H9 (cell line): ENCODE results near the gene FBXL16. TPM values are rescaled to one million over a fixed set of nuclear protein-coding genes. Genes with fewer than 3 reads are reported as not detected.
A peak's percentile ranks its signal among the peaks of the same experiment; 100 is the strongest.

Source experiments
- DNase-seq: peaks from one replicate; pipeline ENCODE4 v3.0.0-alpha.2; 2017
- H2AFZ ChIP-seq: one replicate; pipeline ENCODE4 v1.6.1; 2013; ENCODE audit warnings: mild to moderate bottlenecking, low read length, control low read depth, moderate library complexity
- H2AK5ac ChIP-seq: 2 replicates; pipeline ENCODE4 v1.6.1; 2013; ENCODE audit warnings: low read length, control low read depth, mixed read lengths; ENCODE audit not compliant: insufficient read length
- H2BK120ac ChIP-seq: one replicate; pipeline ENCODE4 v1.6.1; 2013; ENCODE audit warnings: low read depth, mild to moderate bottlenecking, low read length, control low read depth, inconsistent platforms; ENCODE audit not compliant: poor library complexity, severe bottlenecking
- H2BK12ac ChIP-seq: 2 replicates; pipeline ENCODE4 v1.6.1; 2013; ENCODE audit warnings: low read length, control low read depth, mixed read lengths, low read depth; ENCODE audit not compliant: insufficient read length
- H2BK15ac ChIP-seq: 2 replicates; pipeline ENCODE4 v1.6.1; 2013; ENCODE audit warnings: low read depth, low read length, control low read depth
- H2BK20ac ChIP-seq: one replicate; pipeline ENCODE4 v1.6.1; 2013; ENCODE audit warnings: low read depth, mild to moderate bottlenecking, low read length, control low read depth, inconsistent platforms; ENCODE audit not compliant: poor library complexity, severe bottlenecking
- H2BK5ac ChIP-seq: 2 replicates; pipeline ENCODE4 v1.6.1; 2013; ENCODE audit warnings: low read length, control low read depth, mixed read lengths; ENCODE audit not compliant: insufficient read length
- H3K14ac ChIP-seq: 2 replicates; pipeline ENCODE4 v1.6.1; 2013; ENCODE audit warnings: low read length, control low read depth; ENCODE audit not compliant: insufficient read depth
- H3K18ac ChIP-seq: 2 replicates; pipeline ENCODE4 v1.6.1; 2013; ENCODE audit warnings: low read depth, mild to moderate bottlenecking, mixed read lengths, low read length, control low read depth; ENCODE audit not compliant: insufficient read length
- H3K23ac ChIP-seq: 2 replicates; pipeline ENCODE4 v1.6.1; 2013; ENCODE audit warnings: low read length, control low read depth, mixed read lengths, low read depth; ENCODE audit not compliant: insufficient read length
- H3K23me2 ChIP-seq: 2 replicates; pipeline ENCODE4 v1.6.1; 2013; ENCODE audit warnings: low read depth, mild to moderate bottlenecking, mixed read lengths, low read length, control low read depth; ENCODE audit not compliant: insufficient read length, poor library complexity, severe bottlenecking
- H3K27ac ChIP-seq: 2 replicates; pipeline ENCODE4 v1.5.1; 2013; ENCODE audit warnings: low read length, control low read depth, mixed read lengths, low read depth; ENCODE audit not compliant: insufficient read length
- H3K27me3 ChIP-seq: 2 replicates; pipeline ENCODE4 v1.6.1; 2013; ENCODE audit warnings: low read length, control low read depth, inconsistent platforms; ENCODE audit not compliant: insufficient read depth
- H3K4ac ChIP-seq: 2 replicates; pipeline ENCODE4 v1.6.1; 2013; ENCODE audit warnings: low read depth, mild to moderate bottlenecking, control low read depth, inconsistent platforms, low read length, moderate library complexity
- H3K4me1 ChIP-seq: 2 replicates; pipeline ENCODE4 v1.6.1; 2013; ENCODE audit warnings: low read length, control low read depth, inconsistent platforms; ENCODE audit not compliant: insufficient read depth
- H3K4me2 ChIP-seq: 2 replicates; pipeline ENCODE4 v1.6.1; 2013; ENCODE audit warnings: low read length, control low read depth, mixed read lengths; ENCODE audit not compliant: insufficient read length, insufficient read depth
- H3K56ac ChIP-seq: 2 replicates; pipeline ENCODE4 v1.6.1; 2013; ENCODE audit warnings: low read depth, mild to moderate bottlenecking, mixed read lengths, low read length, control low read depth; ENCODE audit not compliant: insufficient read length
- H3K79me1 ChIP-seq: 2 replicates; pipeline ENCODE4 v1.6.1; 2013; ENCODE audit warnings: low read depth, mild to moderate bottlenecking, moderate library complexity, low read length, control low read depth, inconsistent platforms; ENCODE audit not compliant: insufficient read depth, poor library complexity, severe bottlenecking
- H3K79me2 ChIP-seq: 2 replicates; pipeline ENCODE4 v1.6.1; 2013; ENCODE audit warnings: low read length, control low read depth, inconsistent platforms; ENCODE audit not compliant: insufficient read depth
- H3K9ac ChIP-seq: 2 replicates; pipeline ENCODE4 v1.6.1; 2013; ENCODE audit warnings: low read length, control low read depth, mixed read lengths; ENCODE audit not compliant: insufficient read length; ENCODE audit errors: extremely low read depth
- H3K9me3 ChIP-seq: one replicate; pipeline ENCODE4 v1.6.1; 2013; ENCODE audit warnings: low read depth, low read length, inconsistent platforms; ENCODE audit not compliant: control insufficient read depth
- H3T11ph ChIP-seq: one replicate; pipeline ENCODE4 v1.6.1; 2013; ENCODE audit warnings: mild to moderate bottlenecking, low read length, control low read depth, inconsistent platforms
- H4K20me1 ChIP-seq: one replicate; pipeline ENCODE4 v1.6.1; 2013; ENCODE audit not compliant: control insufficient read depth, insufficient read length, insufficient read depth
- H4K5ac ChIP-seq: 2 replicates; pipeline ENCODE4 v1.6.1; 2013; ENCODE audit warnings: low read depth, mild to moderate bottlenecking, mixed read lengths, low read length, control low read depth; ENCODE audit not compliant: insufficient read length
- H4K8ac ChIP-seq: replicated peaks from 2 replicates; pipeline ENCODE4 v1.6.1; 2013; ENCODE audit warnings: low read length, control low read depth, mixed read lengths, low read depth; ENCODE audit not compliant: insufficient read length
- H4K91ac ChIP-seq: 2 replicates; pipeline ENCODE4 v1.6.1; 2013; ENCODE audit warnings: low read depth, mild to moderate bottlenecking, moderate library complexity, mixed read lengths, low read length, control low read depth; ENCODE audit not compliant: insufficient read length
- H3K27ac Mint-ChIP-seq, 3 experiments: 2 replicates in 2 of 3; 3 replicates in 1 of 3; pipeline ENCODE4 v1.8.0; 2020 to 2021; ENCODE audit warnings: mixed read lengths in 3 of 3, mild to moderate bottlenecking in 1 of 3, moderate library complexity in 1 of 3
- H3K27me3 Mint-ChIP-seq: 2 replicates; pipeline ENCODE4 v1.8.0; 2021; ENCODE audit warnings: low read depth, mild to moderate bottlenecking, moderate library complexity, mixed read lengths
- H3K36me3 Mint-ChIP-seq, 3 experiments: 2 replicates in 2 of 3; 3 replicates in 1 of 3; pipeline ENCODE4 v1.8.0; 2020 to 2021; ENCODE audit warnings: low read depth in 3 of 3, mixed read lengths in 3 of 3; ENCODE audit not compliant: insufficient read depth in 1 of 3
- H3K4me1 Mint-ChIP-seq, 2 experiments: 2 replicates each; pipeline ENCODE4 v1.8.0; 2020; ENCODE audit warnings: mixed read lengths in 2 of 2
- H3K4me3 Mint-ChIP-seq, 2 experiments: 2 replicates in 1 of 2; 3 replicates in 1 of 2; pipeline ENCODE4 v1.8.0; 2020 to 2021; ENCODE audit warnings: mild to moderate bottlenecking in 2 of 2, mixed read lengths in 2 of 2, moderate library complexity in 1 of 2
- H3K9me3 Mint-ChIP-seq, 2 experiments: 2 replicates in 1 of 2; 3 replicates in 1 of 2; pipeline ENCODE4 v1.8.0; 2020; ENCODE audit warnings: mild to moderate bottlenecking in 2 of 2, mixed read lengths in 2 of 2, moderate library complexity in 1 of 2
- WGBS: extraction: QIAGEN DNeasy Blood & Tissue Kit; methylation state at CpG from one replicate; pipeline ENCODE4 v1.1.7; 2013; ENCODE audit warnings: missing lambda C conversion rate, low lambda C conversion rate, mixed read lengths; ENCODE audit not compliant: insufficient read length; ENCODE audit errors: extremely low coverage; 5-methylcytosine and 5-hydroxymethylcytosine counted together
- total RNA-seq: library from RNA; stranded (reverse); gene quantifications from 2 replicates; pipeline ENCODE4 v1.2.1, GENCODE V29; 2021
- TF ChIP-seq, protein P1 (sequence below): fragments of 200-600 bp; sonication (generic); conservative IDR thresholded peaks from 3 replicates; pipeline ENCODE4 v1.8.0; 2021; ENCODE audit warnings: antibody characterized with exemption, mild to moderate bottlenecking

FBXL16 gene
- total RNA-seq, 1 experiment from 2014 or later: 9.6 TPM

DNA sequence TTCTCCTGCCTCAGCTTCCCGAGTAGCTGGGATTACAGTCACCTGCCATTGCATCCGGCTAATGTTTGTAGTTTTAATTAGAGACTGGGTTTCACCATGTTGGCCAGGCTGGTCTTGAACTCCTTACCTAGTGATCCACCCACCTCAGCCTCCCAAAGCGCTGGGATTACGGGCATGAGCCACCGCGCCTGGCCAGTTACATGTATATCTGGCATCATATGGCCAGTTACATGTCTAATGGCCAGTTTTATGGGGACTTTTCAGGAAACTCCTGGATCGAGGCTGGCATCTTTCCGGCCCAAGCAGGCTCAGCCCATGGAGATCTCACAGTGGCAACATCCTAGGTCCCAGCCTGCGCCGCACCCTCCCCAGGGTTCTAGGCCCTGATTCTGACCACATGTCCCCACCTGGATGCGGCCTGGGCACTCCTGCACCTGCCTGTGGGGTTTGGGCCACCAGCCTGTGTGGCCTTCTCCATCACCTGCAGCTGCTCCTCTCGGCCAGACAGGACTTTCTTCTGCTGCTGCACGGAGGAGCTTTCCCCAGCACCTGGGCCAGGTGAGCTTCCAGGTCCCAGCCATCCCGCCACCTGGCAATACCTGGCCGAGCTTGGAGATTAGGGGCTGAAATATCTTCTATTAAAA lies 36.5 kb upstream of the FBXL16 start:
- H3K18ac ChIP-seq: no peak overlapping the region
- no peak overlapping the region for H4K5ac ChIP-seq
- no peak overlapping the region for H2AK5ac ChIP-seq
- H2BK120ac ChIP-seq: no peak overlapping the region
- no peaks in the 10 kb centered on the region for H3K79me2 ChIP-seq
- no peak for DNase-seq
- H4K91ac ChIP-seq: no peak overlapping the region
- H3K9me3 Mint-ChIP-seq: no peaks in the 10 kb centered on the region
- no peaks in the 10 kb centered on the region for H3K79me1 ChIP-seq
- no CpG with 5 or more reads among the region's 15 CpGs for WGBS
- no peak overlapping the region for H3K14ac ChIP-seq
- no peak overlapping the region for H2BK12ac ChIP-seq
- H3K9ac ChIP-seq: no peak overlapping the region
- H2BK20ac ChIP-seq: no peak overlapping the region
- H3K23me2 ChIP-seq: peaks cover 10% of the 10 kb centered on the region
- no peaks in the 10 kb centered on the region for H4K20me1 ChIP-seq
- H3K9me3 ChIP-seq: no peaks in the 10 kb centered on the region
- no peak overlapping the region for H3K56ac ChIP-seq
- H3K27ac Mint-ChIP-seq: no peak overlapping the region
- H4K8ac ChIP-seq: no peak overlapping the region
- no peaks in the 10 kb centered on the region for H3K27me3 ChIP-seq
- no peak overlapping the region for H3K4ac ChIP-seq
- peaks cover 2% of the 10 kb centered on the region; the same call in 1 of the 2 replicates for H3K4me1 ChIP-seq
- H2BK5ac ChIP-seq: no peak overlapping the region
- no peak overlapping the region for H2AFZ ChIP-seq
- no peak overlapping the region for H3K27ac ChIP-seq
- no peak overlapping the region for H3K4me2 ChIP-seq
- H3K4me1 Mint-ChIP-seq: peaks cover 9 to 15% of the 10 kb centered on the region in 2 experiments
- H3T11ph ChIP-seq: no peak overlapping the region
- no peak overlapping the region for H3K23ac ChIP-seq
- H3K4me3 Mint-ChIP-seq: peak overlapping the region; percentile 73 to 92
- H2BK15ac ChIP-seq: no peak overlapping the region
- TF ChIP-seq, protein P1, sequence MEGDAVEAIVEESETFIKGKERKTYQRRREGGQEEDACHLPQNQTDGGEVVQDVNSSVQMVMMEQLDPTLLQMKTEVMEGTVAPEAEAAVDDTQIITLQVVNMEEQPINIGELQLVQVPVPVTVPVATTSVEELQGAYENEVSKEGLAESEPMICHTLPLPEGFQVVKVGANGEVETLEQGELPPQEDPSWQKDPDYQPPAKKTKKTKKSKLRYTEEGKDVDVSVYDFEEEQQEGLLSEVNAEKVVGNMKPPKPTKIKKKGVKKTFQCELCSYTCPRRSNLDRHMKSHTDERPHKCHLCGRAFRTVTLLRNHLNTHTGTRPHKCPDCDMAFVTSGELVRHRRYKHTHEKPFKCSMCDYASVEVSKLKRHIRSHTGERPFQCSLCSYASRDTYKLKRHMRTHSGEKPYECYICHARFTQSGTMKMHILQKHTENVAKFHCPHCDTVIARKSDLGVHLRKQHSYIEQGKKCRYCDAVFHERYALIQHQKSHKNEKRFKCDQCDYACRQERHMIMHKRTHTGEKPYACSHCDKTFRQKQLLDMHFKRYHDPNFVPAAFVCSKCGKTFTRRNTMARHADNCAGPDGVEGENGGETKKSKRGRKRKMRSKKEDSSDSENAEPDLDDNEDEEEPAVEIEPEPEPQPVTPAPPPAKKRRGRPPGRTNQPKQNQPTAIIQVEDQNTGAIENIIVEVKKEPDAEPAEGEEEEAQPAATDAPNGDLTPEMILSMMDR: no peak
- H3K27me3 Mint-ChIP-seq: no peaks in the 10 kb centered on the region
- H3K36me3 Mint-ChIP-seq: peaks cover 2 to 12% (median 8%) of the 10 kb centered on the region in 3 experiments; a peak in 5 of 7 replicates
